ENCODE results near the gene NEU3.
A peak's percentile ranks its signal among the peaks of the same experiment; 100 is the strongest.
"Not testable (repeated sequence)": the region's sequence is repeated elsewhere in the genome, so short reads cannot be mapped to it uniquely, and the experiment has no call there.

The NEU3 gene

DNA sequence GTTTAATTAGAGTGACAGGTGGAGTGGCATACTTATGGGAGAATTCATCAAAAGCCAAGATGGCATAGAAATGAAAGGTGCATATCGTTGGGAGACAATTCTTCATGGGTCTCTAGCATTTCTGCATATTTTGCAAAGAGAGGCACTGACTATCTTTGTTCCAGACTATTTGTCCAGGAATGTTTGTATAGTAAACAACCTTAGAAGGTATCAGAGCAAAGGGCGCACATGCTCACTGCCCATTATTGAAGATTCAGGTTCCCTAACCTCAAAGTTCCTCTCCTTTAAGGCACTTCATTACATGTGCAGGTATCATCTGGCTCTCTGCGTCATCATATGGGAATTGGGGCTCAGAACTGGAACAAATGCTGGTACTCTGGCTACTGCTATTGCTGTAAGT, 4.7 kb upstream of the NEU3 start:
- H3K4me3 ChIP-seq (ENCODE audit: low read depth, low read length), result no peak overlapping the region
- no peak overlapping the region for H3K9ac ChIP-seq (ENCODE audit: low read length)
- peaks cover 8% of the 10 kb centered on the region for H3K36me3 ChIP-seq (ENCODE audit: control insufficient read depth, insufficient read depth, low read length)
- H3K27me3 ChIP-seq (ENCODE audit: control insufficient read depth, insufficient read depth, low read length), result no peaks in the 10 kb centered on the region
- H3K27ac ChIP-seq (ENCODE audit: low read depth, low read length), result no peak overlapping the region
- no peaks in the 10 kb centered on the region for H3K4me1 ChIP-seq (ENCODE audit: control insufficient read depth, insufficient read depth, low read length)
- H3K9me3 ChIP-seq (ENCODE audit: control insufficient read depth, insufficient read depth, low read depth, low read length), result no peaks in the 10 kb centered on the region

DNA sequence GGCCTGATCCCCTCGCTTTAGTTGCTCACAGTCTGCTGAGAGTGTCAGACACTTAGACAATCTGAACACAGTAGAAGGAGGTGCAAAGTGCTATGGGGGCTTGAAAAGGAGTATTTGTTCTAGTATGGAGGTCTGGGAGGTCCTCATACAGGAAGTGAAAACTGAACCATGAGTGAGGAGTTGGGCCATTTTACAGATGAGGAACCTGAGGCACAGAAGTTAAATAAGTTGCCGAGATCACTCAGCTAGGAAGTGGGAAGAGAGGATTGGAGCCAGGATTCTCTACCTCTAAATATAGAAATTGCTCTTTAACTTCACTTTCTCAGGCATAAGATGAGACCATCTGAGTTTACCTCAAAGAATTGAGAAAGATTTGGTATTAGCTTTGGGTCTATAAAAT, 4.0 kb upstream of the NEU3 start:
- H3K36me3 ChIP-seq (ENCODE audit: control insufficient read depth, insufficient read depth, low read length), result peaks cover 4% of the 10 kb centered on the region
- H3K27me3 ChIP-seq (ENCODE audit: control insufficient read depth, insufficient read depth, low read length), result no peaks in the 10 kb centered on the region
- no peak overlapping the region for H3K27ac ChIP-seq (ENCODE audit: low read depth, low read length)
- H3K9ac ChIP-seq (ENCODE audit: low read length), result no peak overlapping the region
- no peaks in the 10 kb centered on the region for H3K9me3 ChIP-seq (ENCODE audit: control insufficient read depth, insufficient read depth, low read depth, low read length)
- H3K4me3 ChIP-seq (ENCODE audit: low read depth, low read length), result no peak overlapping the region
- H3K4me1 ChIP-seq (ENCODE audit: control insufficient read depth, insufficient read depth, low read length), result 0 out of 2 replicates have a peak, but pooled peaks cover 2% of the 10 kb centered on the region

DNA sequence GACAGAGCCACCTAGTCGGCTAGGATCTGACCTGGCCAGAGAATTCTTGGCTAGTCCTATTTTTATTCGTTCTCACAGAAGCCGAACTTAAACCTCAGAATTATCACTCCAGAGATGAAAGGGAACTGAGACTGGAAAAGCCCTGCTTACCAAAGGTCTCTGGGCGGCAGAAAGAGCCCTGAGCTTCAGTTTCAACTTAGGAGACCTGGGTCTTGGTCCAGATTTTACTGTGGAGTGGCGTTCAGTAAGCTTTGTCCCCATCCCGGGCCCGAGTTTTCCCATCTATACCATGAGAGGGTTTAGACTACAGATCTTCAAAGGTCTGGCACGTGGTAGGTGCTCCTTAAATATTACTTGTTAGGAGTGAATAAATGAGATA, 516 bp downstream of the NEU3 start:
- H3K9ac ChIP-seq (ENCODE audit: low read length), result peak overlapping the region; percentile 67
- H3K4me1 ChIP-seq (ENCODE audit: control insufficient read depth, insufficient read depth, low read length), result peaks cover 7% of the 10 kb centered on the region; the same call in 1 of the 2 replicates
- H3K4me3 ChIP-seq (ENCODE audit: low read depth, low read length), result peak overlapping the region; percentile 88
- H3K36me3 ChIP-seq (ENCODE audit: control insufficient read depth, insufficient read depth, low read length), result peaks cover under 1% of the 10 kb centered on the region; the same call in 1 of the 2 replicates
- H3K27me3 ChIP-seq (ENCODE audit: control insufficient read depth, insufficient read depth, low read length), result no peaks in the 10 kb centered on the region
- H3K27ac ChIP-seq (ENCODE audit: low read depth, low read length), result 0 out of 2 replicates have a peak overlapping the region, but pooled peaks have one; percentile 12
- H3K9me3 ChIP-seq (ENCODE audit: control insufficient read depth, insufficient read depth, low read depth, low read length), result no peaks in the 10 kb centered on the region

DNA sequence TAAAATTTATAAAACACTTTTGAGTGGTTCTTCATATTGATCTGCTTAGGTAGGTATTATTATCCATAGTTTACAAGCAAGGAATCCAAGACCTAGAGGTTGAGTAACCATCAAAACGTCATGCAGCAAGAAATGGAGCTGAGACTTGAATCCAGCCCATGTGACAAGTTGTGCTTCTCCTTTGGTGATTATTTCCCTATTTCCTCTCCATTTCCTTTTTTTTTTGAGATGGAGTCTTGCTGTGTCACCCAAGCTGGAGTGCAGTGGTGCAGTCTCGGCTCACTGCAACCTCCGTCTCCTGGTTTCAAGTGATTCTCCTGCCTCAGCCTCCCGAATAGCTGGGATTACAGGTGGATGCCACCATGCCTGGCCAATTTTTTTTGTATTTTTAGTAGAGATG, 1.4 kb downstream of the NEU3 start:
- H3K27me3 ChIP-seq (ENCODE audit: control insufficient read depth, insufficient read depth, low read length); H3K27ac ChIP-seq (ENCODE audit: low read depth, low read length); H3K4me1 ChIP-seq (ENCODE audit: control insufficient read depth, insufficient read depth, low read length); H3K4me3 ChIP-seq (ENCODE audit: low read depth, low read length); H3K9ac ChIP-seq (ENCODE audit: low read length); H3K36me3 ChIP-seq (ENCODE audit: control insufficient read depth, insufficient read depth, low read length); H3K9me3 ChIP-seq (ENCODE audit: control insufficient read depth, insufficient read depth, low read depth, low read length): not testable (repeated sequence)

DNA sequence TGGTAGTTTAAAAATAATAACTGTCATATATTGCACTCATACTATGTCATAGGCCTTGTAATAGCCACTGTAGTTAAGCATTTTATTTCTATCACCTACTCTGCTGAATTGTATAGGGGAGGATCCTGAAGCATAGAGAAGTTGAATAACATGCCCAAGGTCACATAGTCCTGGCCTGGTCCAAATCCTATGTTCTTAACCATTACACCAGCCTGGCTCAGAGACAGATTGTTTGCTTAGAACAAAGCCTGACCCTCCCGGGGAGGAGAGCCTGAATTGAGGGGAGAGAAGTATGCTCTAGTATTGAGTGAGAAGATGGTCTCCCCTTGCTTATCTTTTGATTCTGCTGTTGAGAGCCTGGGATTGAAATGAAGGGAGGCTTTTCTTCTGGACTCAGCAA, 2.2 kb downstream of the NEU3 start:
- Histone ChIP-seq H3K4me3 (ENCODE audit: low read depth, low read length) (no peak overlapping the region), H3K27me3 (ENCODE audit: control insufficient read depth, insufficient read depth, low read length) (no peaks in the 10 kb centered on the region), H3K9me3 (ENCODE audit: control insufficient read depth, insufficient read depth, low read depth, low read length) (no peaks in the 10 kb centered on the region), H3K4me1 (ENCODE audit: control insufficient read depth, insufficient read depth, low read length) (peaks cover 7% of the 10 kb centered on the region; the same call in 1 of the 2 replicates), H3K27ac (ENCODE audit: low read depth, low read length) (no peak overlapping the region), H3K9ac (ENCODE audit: low read length) (no peak overlapping the region), H3K36me3 (ENCODE audit: control insufficient read depth, insufficient read depth, low read length) (peaks cover 13% of the 10 kb centered on the region)

DNA sequence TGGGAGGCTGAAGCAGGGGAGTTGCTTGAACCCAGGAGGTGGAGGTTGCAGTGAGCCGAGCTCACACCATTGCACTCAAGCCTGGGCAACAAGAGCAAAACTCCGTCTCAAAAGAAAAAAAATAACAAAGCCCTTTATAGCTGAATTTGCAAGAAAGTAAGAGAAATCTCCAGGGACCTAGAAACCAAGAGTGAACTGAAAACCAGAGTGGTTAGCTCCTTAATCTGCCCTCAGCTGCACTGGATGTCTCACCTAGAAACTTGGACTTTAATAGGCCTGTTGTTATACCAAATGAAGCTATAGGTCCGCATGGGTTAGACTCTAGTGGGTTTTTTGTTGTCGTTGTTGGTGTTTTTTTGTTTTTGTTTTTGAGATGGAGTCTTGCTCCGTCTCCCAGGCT, 4.1 kb downstream of the NEU3 start:
- Histone ChIP-seq H3K36me3 (ENCODE audit: control insufficient read depth, insufficient read depth, low read length) (peaks cover 24% of the 10 kb centered on the region), H3K9me3 (ENCODE audit: control insufficient read depth, insufficient read depth, low read depth, low read length) (no peaks in the 10 kb centered on the region), H3K4me3 (ENCODE audit: low read depth, low read length) (no peak overlapping the region), H3K27ac (ENCODE audit: low read depth, low read length) (no peak overlapping the region), H3K4me1 (ENCODE audit: control insufficient read depth, insufficient read depth, low read length) (peaks cover 7% of the 10 kb centered on the region; the same call in 1 of the 2 replicates), H3K27me3 (ENCODE audit: control insufficient read depth, insufficient read depth, low read length) (no peaks in the 10 kb centered on the region), H3K9ac (ENCODE audit: low read length) (no peak overlapping the region)

DNA sequence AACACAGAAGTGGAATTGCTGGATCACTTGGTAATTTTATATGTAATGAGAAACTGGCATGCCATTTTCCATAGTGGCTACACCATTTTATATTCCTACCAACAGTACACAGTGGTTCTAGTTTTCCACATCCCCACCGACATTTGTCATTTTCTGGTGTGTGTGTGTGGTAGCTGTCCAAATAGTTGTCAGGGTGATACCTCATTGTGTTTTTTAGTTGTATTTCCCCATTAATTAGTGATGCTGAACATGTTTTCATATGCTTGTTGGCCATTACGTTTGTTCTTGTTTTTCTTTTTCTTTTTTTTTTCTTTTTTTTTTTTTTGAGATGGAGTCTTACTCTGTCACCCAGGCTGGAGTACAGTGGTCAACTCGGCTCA, 12.2 kb downstream of the NEU3 start:
- H3K9ac ChIP-seq (ENCODE audit: low read length), result no peak overlapping the region
- no peak overlapping the region for H3K4me3 ChIP-seq (ENCODE audit: low read depth, low read length)
- H3K9me3 ChIP-seq (ENCODE audit: control insufficient read depth, insufficient read depth, low read depth, low read length), result no peaks in the 10 kb centered on the region
- H3K4me1 ChIP-seq (ENCODE audit: control insufficient read depth, insufficient read depth, low read length), result no peaks in the 10 kb centered on the region
- H3K27ac ChIP-seq (ENCODE audit: low read depth, low read length), result no peak overlapping the region
- H3K36me3 ChIP-seq (ENCODE audit: control insufficient read depth, insufficient read depth, low read length), result peaks cover 28% of the 10 kb centered on the region
- H3K27me3 ChIP-seq (ENCODE audit: control insufficient read depth, insufficient read depth, low read length), result no peaks in the 10 kb centered on the region

DNA sequence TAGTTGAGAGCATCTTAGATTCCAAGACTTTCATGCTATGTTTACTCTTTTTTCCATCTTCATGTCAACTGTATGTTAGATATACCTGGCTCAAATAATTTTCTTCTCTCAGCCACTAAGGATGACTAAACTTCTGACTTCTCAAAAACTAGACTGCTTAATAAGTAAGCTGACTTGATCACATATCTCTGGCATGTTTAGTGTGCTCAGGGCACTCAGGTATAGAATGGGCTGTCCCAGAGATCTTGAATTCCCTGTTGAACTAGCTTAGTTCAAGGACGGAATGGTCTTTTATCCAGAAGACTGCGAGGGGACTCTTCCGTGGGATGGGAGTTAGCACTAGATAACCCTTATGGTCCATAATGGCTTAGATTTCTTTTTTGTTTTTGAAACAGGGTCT, 13.0 kb downstream of the NEU3 start:
- no peak overlapping the region for H3K27ac ChIP-seq (ENCODE audit: low read depth, low read length)
- no peaks in the 10 kb centered on the region for H3K9me3 ChIP-seq (ENCODE audit: control insufficient read depth, insufficient read depth, low read depth, low read length)
- H3K4me1 ChIP-seq (ENCODE audit: control insufficient read depth, insufficient read depth, low read length), result no peaks in the 10 kb centered on the region
- no peak overlapping the region for H3K9ac ChIP-seq (ENCODE audit: low read length)
- no peaks in the 10 kb centered on the region for H3K27me3 ChIP-seq (ENCODE audit: control insufficient read depth, insufficient read depth, low read length)
- H3K36me3 ChIP-seq (ENCODE audit: control insufficient read depth, insufficient read depth, low read length), result peaks cover 30% of the 10 kb centered on the region
- H3K4me3 ChIP-seq (ENCODE audit: low read depth, low read length), result no peak overlapping the region

DNA sequence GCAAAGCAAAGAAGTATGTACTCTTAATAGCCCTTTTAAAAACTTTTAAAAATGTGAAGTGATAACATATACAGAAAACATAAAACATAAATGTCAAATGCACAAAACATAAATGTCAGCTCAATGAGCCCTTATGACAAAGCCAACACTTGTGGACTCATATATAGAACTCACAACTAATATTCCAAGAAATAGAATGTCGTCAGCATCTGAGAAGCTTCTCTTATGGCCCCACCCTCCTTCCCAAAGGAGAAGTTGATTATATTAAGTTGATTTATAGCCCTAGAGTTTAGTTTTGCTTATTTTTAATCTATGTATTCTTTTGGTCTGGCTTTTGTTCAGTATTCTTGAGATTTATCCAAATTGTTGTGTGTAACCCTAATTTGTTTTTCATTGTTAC, 13.8 kb downstream of the NEU3 start:
- Histone ChIP-seq H3K27ac (ENCODE audit: low read depth, low read length) (no peak overlapping the region), H3K4me1 (ENCODE audit: control insufficient read depth, insufficient read depth, low read length) (no peaks in the 10 kb centered on the region), H3K27me3 (ENCODE audit: control insufficient read depth, insufficient read depth, low read length) (no peaks in the 10 kb centered on the region), H3K9ac (ENCODE audit: low read length) (no peak overlapping the region), H3K4me3 (ENCODE audit: low read depth, low read length) (no peak overlapping the region), H3K36me3 (ENCODE audit: control insufficient read depth, insufficient read depth, low read length) (peaks cover 33% of the 10 kb centered on the region), H3K9me3 (ENCODE audit: control insufficient read depth, insufficient read depth, low read depth, low read length) (no peaks in the 10 kb centered on the region)

DNA sequence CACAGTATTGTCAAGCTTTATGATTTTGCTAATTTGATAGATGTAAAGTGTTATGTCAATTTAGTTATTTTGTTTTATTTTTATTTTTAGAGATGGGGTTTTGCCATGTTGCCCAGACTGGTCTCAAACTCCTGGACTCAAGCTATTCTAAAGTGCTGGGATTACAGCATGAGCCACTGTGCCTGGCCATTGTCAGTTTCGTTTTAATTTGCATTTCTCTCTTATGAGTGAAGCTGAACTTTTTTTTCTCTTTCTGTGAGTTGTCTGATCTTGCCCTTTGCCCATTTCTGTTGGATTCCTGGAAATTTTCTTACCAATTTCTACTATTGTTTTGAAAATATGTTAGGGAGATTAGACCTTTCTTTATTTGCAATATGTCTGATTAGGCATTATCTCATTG, 15.5 kb downstream of the NEU3 start:
- Histone ChIP-seq H3K27me3 (ENCODE audit: control insufficient read depth, insufficient read depth, low read length) (no peaks in the 10 kb centered on the region), H3K36me3 (ENCODE audit: control insufficient read depth, insufficient read depth, low read length) (peaks cover 43% of the 10 kb centered on the region), H3K27ac (ENCODE audit: low read depth, low read length) (no peak overlapping the region), H3K4me1 (ENCODE audit: control insufficient read depth, insufficient read depth, low read length) (no peaks in the 10 kb centered on the region), H3K4me3 (ENCODE audit: low read depth, low read length) (no peak overlapping the region), H3K9me3 (ENCODE audit: control insufficient read depth, insufficient read depth, low read depth, low read length) (no peaks in the 10 kb centered on the region), H3K9ac (ENCODE audit: low read length) (no peak overlapping the region)

DNA sequence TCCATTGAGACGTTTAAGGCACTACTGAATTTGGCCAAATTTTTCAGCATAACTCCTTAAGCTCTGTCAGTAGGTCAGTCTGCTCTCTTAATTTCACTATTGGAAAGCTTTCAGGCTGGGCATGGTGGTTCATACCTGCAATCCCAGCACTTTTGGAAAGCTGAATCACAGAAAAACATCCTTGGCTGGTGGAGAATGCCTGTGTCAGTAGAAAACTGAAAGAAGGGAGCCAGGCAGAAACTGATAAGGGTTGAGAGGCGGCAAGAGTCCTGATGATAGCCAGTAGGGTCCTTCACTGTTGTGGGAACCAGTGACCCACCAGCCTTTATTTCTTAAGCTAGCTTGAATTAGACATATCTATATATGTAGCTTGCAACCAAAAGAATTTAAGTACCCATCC, 22.6 kb downstream of the NEU3 start:
- Histone ChIP-seq H3K9ac (ENCODE audit: low read length) (no peak overlapping the region), H3K27ac (ENCODE audit: low read depth, low read length) (no peak overlapping the region), H3K4me1 (ENCODE audit: control insufficient read depth, insufficient read depth, low read length) (no peaks in the 10 kb centered on the region; the same call in 1 of the 2 replicates), H3K4me3 (ENCODE audit: low read depth, low read length) (no peak overlapping the region), H3K36me3 (ENCODE audit: control insufficient read depth, insufficient read depth, low read length) (peaks cover 46% of the 10 kb centered on the region), H3K9me3 (ENCODE audit: control insufficient read depth, insufficient read depth, low read depth, low read length) (no peaks in the 10 kb centered on the region), H3K27me3 (ENCODE audit: control insufficient read depth, insufficient read depth, low read length) (no peaks in the 10 kb centered on the region)

DNA sequence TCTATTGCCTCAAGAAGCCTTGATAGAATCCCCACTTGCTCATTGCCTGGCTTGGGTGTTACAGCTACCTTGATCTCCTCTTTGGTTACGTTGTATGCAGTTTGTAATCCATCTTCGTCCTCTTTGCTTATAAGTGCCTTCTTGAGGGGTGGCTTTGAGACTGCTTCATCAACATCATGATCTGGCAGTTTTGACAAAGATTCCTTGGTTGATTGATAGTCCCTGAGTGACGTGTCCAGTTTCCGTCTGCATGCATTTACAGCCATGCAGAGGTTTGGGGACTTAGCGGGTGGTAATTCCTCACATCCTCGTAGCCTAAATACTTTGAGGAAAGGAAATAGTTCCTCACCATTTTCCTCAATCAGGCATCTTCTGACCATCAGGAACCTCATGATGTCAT, 23.1 kb downstream of the NEU3 start:
- Histone ChIP-seq H3K36me3 (ENCODE audit: control insufficient read depth, insufficient read depth, low read length) (peaks cover 40% of the 10 kb centered on the region), H3K4me1 (ENCODE audit: control insufficient read depth, insufficient read depth, low read length) (no peaks in the 10 kb centered on the region; the same call in 1 of the 2 replicates), H3K27ac (ENCODE audit: low read depth, low read length) (no peak overlapping the region), H3K27me3 (ENCODE audit: control insufficient read depth, insufficient read depth, low read length) (no peaks in the 10 kb centered on the region), H3K9me3 (ENCODE audit: control insufficient read depth, insufficient read depth, low read depth, low read length) (no peaks in the 10 kb centered on the region), H3K4me3 (ENCODE audit: low read depth, low read length) (no peak overlapping the region), H3K9ac (ENCODE audit: low read length) (no peak overlapping the region)
